Gastrocnemius medialis (tissue), 4 donors: ENCODE results near the gene DCDC1.

ENCODE experiments used
- POLR2A ChIP-seq, 2 donors: fragments of 450-650 bp; IDR thresholded peaks; one replicate each; pipeline ENCODE4 v1.6.1; 2017; ENCODE audit warnings: antibody characterized with exemption in 2 of 2, mild to moderate bottlenecking in 2 of 2, moderate library complexity in 2 of 2
- TF ChIP-seq, protein P1 (sequence below), 5 experiments: fragments of 450-650 bp in 3 of 5; fragments of 200-600 bp in 2 of 5; sonication (generic) in 2 of 5; IDR thresholded peaks in 4 of 5; conservative IDR thresholded peaks in 1 of 5; 1 replicate in 4 of 5; 2 replicates in 1 of 5; pipeline ENCODE4 v1.5.1; 2016 to 2019; ENCODE audit warnings: antibody characterized with exemption in 5 of 5, mild to moderate bottlenecking in 3 of 5, moderate library complexity in 3 of 5

- TF ChIP-seq, protein P1, sequence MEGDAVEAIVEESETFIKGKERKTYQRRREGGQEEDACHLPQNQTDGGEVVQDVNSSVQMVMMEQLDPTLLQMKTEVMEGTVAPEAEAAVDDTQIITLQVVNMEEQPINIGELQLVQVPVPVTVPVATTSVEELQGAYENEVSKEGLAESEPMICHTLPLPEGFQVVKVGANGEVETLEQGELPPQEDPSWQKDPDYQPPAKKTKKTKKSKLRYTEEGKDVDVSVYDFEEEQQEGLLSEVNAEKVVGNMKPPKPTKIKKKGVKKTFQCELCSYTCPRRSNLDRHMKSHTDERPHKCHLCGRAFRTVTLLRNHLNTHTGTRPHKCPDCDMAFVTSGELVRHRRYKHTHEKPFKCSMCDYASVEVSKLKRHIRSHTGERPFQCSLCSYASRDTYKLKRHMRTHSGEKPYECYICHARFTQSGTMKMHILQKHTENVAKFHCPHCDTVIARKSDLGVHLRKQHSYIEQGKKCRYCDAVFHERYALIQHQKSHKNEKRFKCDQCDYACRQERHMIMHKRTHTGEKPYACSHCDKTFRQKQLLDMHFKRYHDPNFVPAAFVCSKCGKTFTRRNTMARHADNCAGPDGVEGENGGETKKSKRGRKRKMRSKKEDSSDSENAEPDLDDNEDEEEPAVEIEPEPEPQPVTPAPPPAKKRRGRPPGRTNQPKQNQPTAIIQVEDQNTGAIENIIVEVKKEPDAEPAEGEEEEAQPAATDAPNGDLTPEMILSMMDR (IDR thresholded peaks at IDR 0.05 in 4 of 5, conservative IDR thresholded peaks at IDR 0.05 in 1 of 5) = no peak
- no peak for TF ChIP-seq POLR2A (IDR thresholded peaks at IDR 0.05)
Measured at GRCh38 chr11:30815619-30816018, 553.9 kb downstream of the DCDC1 start.
